Measurements from ENCODE around the gene SLC27A1. TPM values are rescaled to one million over a fixed set of nuclear protein-coding genes. Genes with fewer than 3 reads are reported as not detected.
A peak's percentile ranks its signal among the peaks of the same experiment; 100 is the strongest.

SLC27A1 gene
- total and polyA plus RNA-seq, 9 of the 15 experiments (the other 6 are each of a cell fraction or from before 2014, with no cell fraction given): 0.06 to 3.0 (median 1.1) TPM

DNA sequence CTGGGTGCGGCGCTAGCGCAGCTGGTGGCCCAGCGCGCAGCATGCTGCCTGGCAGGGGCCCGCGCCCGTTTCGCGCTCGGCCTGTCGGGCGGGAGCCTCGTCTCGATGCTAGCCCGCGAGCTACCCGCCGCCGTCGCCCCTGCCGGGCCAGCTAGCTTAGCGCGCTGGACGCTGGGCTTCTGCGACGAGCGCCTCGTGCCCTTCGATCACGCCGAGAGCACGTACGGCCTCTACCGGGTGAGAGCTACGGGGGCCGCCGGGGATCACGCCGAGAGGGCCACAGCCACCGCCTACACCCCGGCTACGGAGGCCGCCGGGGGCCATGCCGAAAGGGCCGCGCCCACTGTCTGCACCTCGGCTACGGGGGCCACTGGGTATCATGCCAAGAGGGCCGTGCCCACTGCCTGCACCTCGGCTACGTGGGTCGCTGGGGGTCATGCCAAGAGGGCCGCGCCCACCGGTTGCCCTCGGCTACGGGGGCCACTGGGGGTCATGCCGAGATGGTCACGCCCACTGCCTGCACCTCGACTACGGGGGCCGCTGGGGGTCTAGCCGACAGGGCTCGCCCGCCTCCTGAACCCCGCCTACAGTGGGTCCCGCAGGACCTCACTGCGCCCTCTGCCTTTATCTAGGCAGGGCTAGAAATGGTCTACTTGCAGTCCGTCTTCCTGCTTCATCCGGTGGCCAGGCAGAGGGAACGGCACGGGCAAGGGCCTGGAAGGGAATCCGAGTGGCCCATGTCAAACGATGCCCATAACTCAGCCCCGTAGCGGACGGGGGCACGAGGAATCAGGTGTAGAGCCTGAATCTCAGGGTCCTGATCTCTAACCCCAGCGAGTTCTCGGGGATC is 41.6 kb downstream of the SLC27A1 start (continued):
- peak; percentile 65 for TF ChIP-seq SMAD4 (CRISPR knock-in tag; conservative IDR thresholded peaks at IDR 0.05)
- TF ChIP-seq, protein P1, sequence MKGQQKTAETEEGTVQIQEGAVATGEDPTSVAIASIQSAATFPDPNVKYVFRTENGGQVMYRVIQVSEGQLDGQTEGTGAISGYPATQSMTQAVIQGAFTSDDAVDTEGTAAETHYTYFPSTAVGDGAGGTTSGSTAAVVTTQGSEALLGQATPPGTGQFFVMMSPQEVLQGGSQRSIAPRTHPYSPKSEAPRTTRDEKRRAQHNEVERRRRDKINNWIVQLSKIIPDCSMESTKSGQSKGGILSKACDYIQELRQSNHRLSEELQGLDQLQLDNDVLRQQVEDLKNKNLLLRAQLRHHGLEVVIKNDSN (CRISPR knock-in tag; IDR thresholded peaks at IDR 0.05): peak; percentile 19
- peak; percentile 68; the same call in 1 of the 2 replicates for TF ChIP-seq NR2C2 (CRISPR knock-in tag; IDR thresholded peaks at IDR 0.05)
- peak; percentile 93 for TF ChIP-seq NR2C2 (tag; IDR thresholded peaks at IDR 0.05)
- TF ChIP-seq IRF2 (CRISPR knock-in tag; IDR thresholded peaks at IDR 0.05): no peak
- TF ChIP-seq, protein P2, sequence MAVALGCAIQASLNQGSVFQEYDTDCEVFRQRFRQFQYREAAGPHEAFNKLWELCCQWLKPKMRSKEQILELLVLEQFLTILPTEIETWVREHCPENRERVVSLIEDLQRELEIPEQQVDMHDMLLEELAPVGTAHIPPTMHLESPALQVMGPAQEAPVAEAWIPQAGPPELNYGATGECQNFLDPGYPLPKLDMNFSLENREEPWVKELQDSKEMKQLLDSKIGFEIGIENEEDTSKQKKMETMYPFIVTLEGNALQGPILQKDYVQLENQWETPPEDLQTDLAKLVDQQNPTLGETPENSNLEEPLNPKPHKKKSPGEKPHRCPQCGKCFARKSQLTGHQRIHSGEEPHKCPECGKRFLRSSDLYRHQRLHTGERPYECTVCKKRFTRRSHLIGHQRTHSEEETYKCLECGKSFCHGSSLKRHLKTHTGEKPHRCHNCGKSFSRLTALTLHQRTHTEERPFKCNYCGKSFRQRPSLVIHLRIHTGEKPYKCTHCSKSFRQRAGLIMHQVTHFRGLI (CRISPR knock-in tag; IDR thresholded peaks at IDR 0.05): no peak
- TF ChIP-seq, protein P3, sequence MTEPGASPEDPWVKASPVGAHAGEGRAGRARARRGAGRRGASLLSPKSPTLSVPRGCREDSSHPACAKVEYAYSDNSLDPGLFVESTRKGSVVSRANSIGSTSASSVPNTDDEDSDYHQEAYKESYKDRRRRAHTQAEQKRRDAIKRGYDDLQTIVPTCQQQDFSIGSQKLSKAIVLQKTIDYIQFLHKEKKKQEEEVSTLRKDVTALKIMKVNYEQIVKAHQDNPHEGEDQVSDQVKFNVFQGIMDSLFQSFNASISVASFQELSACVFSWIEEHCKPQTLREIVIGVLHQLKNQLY (CRISPR knock-in tag; conservative IDR thresholded peaks at IDR 0.05): 0 out of 4 replicates have a peak, but pooled peaks of 1 of the 2 experiments have one; percentile 68
- TF ChIP-seq RBM34 (IDR thresholded peaks at IDR 0.05; ENCODE audit: borderline replicate concordance, insufficient read depth, low read length): 0 out of 2 replicates have a peak, but pooled peaks have one; percentile 53
- TF ChIP-seq MXI1 (IDR thresholded peaks at IDR 0.05; ENCODE audit: low read depth, low read length): peak; percentile 56
- TF ChIP-seq ARID1B (IDR thresholded peaks at IDR 0.05): 0 out of 2 replicates have a peak, but pooled peaks have one; percentile 37
- TF ChIP-seq SNRNP70 (optimal IDR thresholded peaks at IDR 0.05; ENCODE audit: low read depth, low read length): no peak
- TF ChIP-seq, protein P4, sequence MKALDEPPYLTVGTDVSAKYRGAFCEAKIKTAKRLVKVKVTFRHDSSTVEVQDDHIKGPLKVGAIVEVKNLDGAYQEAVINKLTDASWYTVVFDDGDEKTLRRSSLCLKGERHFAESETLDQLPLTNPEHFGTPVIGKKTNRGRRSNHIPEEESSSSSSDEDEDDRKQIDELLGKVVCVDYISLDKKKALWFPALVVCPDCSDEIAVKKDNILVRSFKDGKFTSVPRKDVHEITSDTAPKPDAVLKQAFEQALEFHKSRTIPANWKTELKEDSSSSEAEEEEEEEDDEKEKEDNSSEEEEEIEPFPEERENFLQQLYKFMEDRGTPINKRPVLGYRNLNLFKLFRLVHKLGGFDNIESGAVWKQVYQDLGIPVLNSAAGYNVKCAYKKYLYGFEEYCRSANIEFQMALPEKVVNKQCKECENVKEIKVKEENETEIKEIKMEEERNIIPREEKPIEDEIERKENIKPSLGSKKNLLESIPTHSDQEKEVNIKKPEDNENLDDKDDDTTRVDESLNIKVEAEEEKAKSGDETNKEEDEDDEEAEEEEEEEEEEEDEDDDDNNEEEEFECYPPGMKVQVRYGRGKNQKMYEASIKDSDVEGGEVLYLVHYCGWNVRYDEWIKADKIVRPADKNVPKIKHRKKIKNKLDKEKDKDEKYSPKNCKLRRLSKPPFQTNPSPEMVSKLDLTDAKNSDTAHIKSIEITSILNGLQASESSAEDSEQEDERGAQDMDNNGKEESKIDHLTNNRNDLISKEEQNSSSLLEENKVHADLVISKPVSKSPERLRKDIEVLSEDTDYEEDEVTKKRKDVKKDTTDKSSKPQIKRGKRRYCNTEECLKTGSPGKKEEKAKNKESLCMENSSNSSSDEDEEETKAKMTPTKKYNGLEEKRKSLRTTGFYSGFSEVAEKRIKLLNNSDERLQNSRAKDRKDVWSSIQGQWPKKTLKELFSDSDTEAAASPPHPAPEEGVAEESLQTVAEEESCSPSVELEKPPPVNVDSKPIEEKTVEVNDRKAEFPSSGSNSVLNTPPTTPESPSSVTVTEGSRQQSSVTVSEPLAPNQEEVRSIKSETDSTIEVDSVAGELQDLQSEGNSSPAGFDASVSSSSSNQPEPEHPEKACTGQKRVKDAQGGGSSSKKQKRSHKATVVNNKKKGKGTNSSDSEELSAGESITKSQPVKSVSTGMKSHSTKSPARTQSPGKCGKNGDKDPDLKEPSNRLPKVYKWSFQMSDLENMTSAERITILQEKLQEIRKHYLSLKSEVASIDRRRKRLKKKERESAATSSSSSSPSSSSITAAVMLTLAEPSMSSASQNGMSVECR (CRISPR knock-in tag; IDR thresholded peaks at IDR 0.05): peak; percentile 98
- TF ChIP-seq PTTG1 (tag; IDR thresholded peaks at IDR 0.05; ENCODE audit: low read depth): no peak
- 0 out of 2 replicates have a peak, but pooled peaks have one; percentile 22 for TF ChIP-seq NFIC (IDR thresholded peaks at IDR 0.05)
- 0 out of 4 replicates have a peak, but pooled peaks of 1 of the 2 experiments have one; percentile 38 for TF ChIP-seq FOXA3 (CRISPR knock-in tag; conservative IDR thresholded peaks at IDR 0.05 in 1 of 2, IDR thresholded peaks at IDR 0.05 in 1 of 2)
- peak; percentile 95 for TF ChIP-seq SP1 (CRISPR knock-in tag; IDR thresholded peaks at IDR 0.05)
